HG03571 (cell line): ENCODE results near the gene LPP.

Source experiments
- ATAC-seq: cut with Tn5 transposase; IDR thresholded peaks from one replicate; pipeline ENCODE4 v1.9.1; 2021; ENCODE audit not compliant: unreplicated experiment

LPP gene

GRCh38 chr3:188814581-188814980 lies 660.6 kb downstream of the LPP start:
- ATAC-seq: no peak

- no peak for ATAC-seq
Measured at GRCh38 chr3:188817103-188817934, 663.4 kb downstream of the LPP start.

GRCh38 chr3:188817935-188818269 lies 663.9 kb downstream of the LPP start:
- no peak for ATAC-seq

GRCh38 chr3:188818282-188818681 lies 664.3 kb downstream of the LPP start:
- no peak for ATAC-seq

GRCh38 chr3:188819939-188820338 lies 666.0 kb downstream of the LPP start:
- no peak for ATAC-seq

- no peak for ATAC-seq
Measured at GRCh38 chr3:188822004-188822403, 668.0 kb downstream of the LPP start.

GRCh38 chr3:188822411-188822810 lies 668.5 kb downstream of the LPP start:
- ATAC-seq: no peak

GRCh38 chr3:188824566-188824965 lies 670.6 kb downstream of the LPP start:
- ATAC-seq: no peak

- ATAC-seq: no peak
Measured at GRCh38 chr3:188825901-188826300, 671.9 kb downstream of the LPP start.

- no peak for ATAC-seq
Measured at GRCh38 chr3:188826574-188826973, 672.6 kb downstream of the LPP start.

- no peak for ATAC-seq
Measured at GRCh38 chr3:188827103-188827502, 673.1 kb downstream of the LPP start.

GRCh38 chr3:188827576-188827975 lies 673.6 kb downstream of the LPP start:
- no peak for ATAC-seq

GRCh38 chr3:188829130-188829529 lies 675.2 kb downstream of the LPP start:
- ATAC-seq: no peak

- no peak for ATAC-seq
Measured at GRCh38 chr3:188829576-188829975, 675.6 kb downstream of the LPP start.

GRCh38 chr3:188830893-188831292 lies 676.9 kb downstream of the LPP start:
- ATAC-seq: no peak

GRCh38 chr3:188832146-188832545 lies 678.2 kb downstream of the LPP start:
- no peak for ATAC-seq

- ATAC-seq: no peak
Measured at GRCh38 chr3:188832961-188833721, 679.2 kb downstream of the LPP start.

- ATAC-seq: no peak
Measured at GRCh38 chr3:188834349-188834748, 680.4 kb downstream of the LPP start.

GRCh38 chr3:188839187-188839695 lies 685.3 kb downstream of the LPP start:
- no peak for ATAC-seq

- ATAC-seq: no peak
Measured at GRCh38 chr3:188840290-188840689, 686.3 kb downstream of the LPP start.

GRCh38 chr3:188841906-188842305 lies 687.9 kb downstream of the LPP start:
- no peak for ATAC-seq

- ATAC-seq: no peak
Measured at GRCh38 chr3:188842639-188843038, 688.7 kb downstream of the LPP start.
